ENCODE measurements around the gene AKR1A1. TPM values are rescaled to one million over a fixed set of nuclear protein-coding genes. Genes with fewer than 3 reads are reported as not detected.
A peak's percentile ranks its signal among the peaks of the same experiment; 100 is the strongest.

The AKR1A1 gene
- total RNA-seq, 1 experiment from 2014 or later, result 142 TPM

DNA sequence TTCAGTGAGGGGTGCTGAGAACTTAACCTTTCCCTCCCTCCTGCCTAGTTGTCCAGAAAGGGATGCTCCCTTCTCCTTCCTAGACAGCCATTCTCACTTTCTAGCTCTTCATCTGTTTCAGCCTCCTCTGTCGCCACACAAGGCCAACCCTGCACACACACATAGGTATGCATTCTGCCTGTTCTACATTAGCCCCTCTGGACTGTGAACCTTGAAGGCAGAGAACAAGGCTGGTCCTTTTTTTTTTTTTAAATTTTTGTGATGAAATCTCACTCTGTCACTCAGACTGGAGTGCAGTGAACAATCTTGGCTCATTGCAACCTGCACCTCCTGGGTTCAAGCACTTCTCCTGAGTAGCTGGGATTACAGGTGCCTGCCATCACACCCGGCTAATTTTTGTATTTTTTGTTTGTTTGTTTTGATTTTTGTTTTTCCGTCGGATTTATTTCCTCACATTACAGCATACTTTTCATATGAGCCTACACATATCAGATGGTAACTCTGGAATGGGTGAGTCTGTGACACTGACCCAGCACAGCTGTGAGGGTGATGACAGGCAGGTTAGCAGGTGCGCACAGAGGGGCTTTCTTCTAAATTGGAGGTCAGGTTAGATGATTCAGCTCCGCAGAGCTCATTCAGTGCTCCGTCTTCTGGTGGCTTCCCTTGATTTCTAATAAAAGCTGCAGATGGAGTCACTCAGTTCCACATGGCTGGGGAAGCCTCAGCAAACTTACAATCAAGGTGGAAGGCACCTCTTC is 4.9 kb upstream of the AKR1A1 start:
- no TSS peak for BruUV-seq (replicated peaks)
- CTCF ChIA-PET, result interaction anchor here (0.6 kb wide), 2 partner anchors 16 to 172 kb away, joined by 3 read pairs; no protein-coding TSS in a partner anchor

DNA sequence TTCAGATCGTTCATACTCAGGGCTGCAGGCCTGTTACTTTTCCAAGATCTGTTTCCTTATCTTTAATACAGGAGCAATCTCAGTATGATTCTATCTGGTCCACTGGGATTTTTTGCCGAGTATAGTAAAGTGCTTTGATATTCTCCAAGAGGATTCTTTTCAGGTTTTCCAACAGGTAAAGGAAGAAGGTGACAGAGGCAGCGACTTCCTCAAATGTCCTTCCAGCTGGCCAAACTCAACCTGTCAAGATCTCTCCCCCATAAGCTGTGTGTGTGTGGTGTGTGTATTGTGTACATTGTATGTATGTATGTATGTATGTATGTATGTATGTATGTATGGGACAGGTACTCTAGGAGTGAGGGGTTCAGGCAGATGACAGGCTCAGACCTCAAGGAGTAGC is 1.1 kb downstream of the AKR1A1 start:
- DNase-seq (ENCODE audit: low read depth, low spot score) (no peak), ATAC-seq (no peak)
- Histone ChIP-seq H3K4me3 (ENCODE audit: low read depth in 2 of 2, low read length in 2 of 2) (peak overlapping the region; percentile 90 to 93), H3K27ac (ENCODE audit: low read length) (peak overlapping the region; percentile 97), H3K36me3 (ENCODE audit: control insufficient read depth, insufficient read depth, low read length) (no peaks in the 10 kb centered on the region; the same call in 1 of the 2 replicates), H3K4me1 (ENCODE audit: control insufficient read depth, insufficient read depth, low read length) (peaks cover 15% of the 10 kb centered on the region), H3K27me3 (ENCODE audit: control insufficient read depth, insufficient read depth, low read length) (no peaks in the 10 kb centered on the region), H3K9me3 (ENCODE audit: control insufficient read depth, insufficient read depth, low read depth, low read length) (no peaks in the 10 kb centered on the region)
- intact Hi-C loops (cut with micrococcal nuclease; ENCODE audit: unreplicated experiment) (no loop called here), in situ Hi-C loops (cut with HindIII; ENCODE audit: low pct_unique_long_range_greater_than_20kb, low sequenced_read_pairs) (no loop called here)
- POLR2A ChIA-PET, result no interaction called here
- TF ChIP-seq SIN3A (IDR thresholded peaks at IDR 0.05; ENCODE audit: borderline replicate concordance, insufficient read depth, low read depth, low read length) (no peak), POLR2AphosphoS5 (IDR thresholded peaks at IDR 0.05; ENCODE audit: low read depth, low read length) (no peak), TCF7L2 (IDR thresholded peaks at IDR 0.05; ENCODE audit: low read depth, low read length) (no peak)
- TF ChIP-seq, protein P1, sequence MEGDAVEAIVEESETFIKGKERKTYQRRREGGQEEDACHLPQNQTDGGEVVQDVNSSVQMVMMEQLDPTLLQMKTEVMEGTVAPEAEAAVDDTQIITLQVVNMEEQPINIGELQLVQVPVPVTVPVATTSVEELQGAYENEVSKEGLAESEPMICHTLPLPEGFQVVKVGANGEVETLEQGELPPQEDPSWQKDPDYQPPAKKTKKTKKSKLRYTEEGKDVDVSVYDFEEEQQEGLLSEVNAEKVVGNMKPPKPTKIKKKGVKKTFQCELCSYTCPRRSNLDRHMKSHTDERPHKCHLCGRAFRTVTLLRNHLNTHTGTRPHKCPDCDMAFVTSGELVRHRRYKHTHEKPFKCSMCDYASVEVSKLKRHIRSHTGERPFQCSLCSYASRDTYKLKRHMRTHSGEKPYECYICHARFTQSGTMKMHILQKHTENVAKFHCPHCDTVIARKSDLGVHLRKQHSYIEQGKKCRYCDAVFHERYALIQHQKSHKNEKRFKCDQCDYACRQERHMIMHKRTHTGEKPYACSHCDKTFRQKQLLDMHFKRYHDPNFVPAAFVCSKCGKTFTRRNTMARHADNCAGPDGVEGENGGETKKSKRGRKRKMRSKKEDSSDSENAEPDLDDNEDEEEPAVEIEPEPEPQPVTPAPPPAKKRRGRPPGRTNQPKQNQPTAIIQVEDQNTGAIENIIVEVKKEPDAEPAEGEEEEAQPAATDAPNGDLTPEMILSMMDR (IDR thresholded peaks at IDR 0.05), result no peak
- TF ChIP-seq, protein P2, sequence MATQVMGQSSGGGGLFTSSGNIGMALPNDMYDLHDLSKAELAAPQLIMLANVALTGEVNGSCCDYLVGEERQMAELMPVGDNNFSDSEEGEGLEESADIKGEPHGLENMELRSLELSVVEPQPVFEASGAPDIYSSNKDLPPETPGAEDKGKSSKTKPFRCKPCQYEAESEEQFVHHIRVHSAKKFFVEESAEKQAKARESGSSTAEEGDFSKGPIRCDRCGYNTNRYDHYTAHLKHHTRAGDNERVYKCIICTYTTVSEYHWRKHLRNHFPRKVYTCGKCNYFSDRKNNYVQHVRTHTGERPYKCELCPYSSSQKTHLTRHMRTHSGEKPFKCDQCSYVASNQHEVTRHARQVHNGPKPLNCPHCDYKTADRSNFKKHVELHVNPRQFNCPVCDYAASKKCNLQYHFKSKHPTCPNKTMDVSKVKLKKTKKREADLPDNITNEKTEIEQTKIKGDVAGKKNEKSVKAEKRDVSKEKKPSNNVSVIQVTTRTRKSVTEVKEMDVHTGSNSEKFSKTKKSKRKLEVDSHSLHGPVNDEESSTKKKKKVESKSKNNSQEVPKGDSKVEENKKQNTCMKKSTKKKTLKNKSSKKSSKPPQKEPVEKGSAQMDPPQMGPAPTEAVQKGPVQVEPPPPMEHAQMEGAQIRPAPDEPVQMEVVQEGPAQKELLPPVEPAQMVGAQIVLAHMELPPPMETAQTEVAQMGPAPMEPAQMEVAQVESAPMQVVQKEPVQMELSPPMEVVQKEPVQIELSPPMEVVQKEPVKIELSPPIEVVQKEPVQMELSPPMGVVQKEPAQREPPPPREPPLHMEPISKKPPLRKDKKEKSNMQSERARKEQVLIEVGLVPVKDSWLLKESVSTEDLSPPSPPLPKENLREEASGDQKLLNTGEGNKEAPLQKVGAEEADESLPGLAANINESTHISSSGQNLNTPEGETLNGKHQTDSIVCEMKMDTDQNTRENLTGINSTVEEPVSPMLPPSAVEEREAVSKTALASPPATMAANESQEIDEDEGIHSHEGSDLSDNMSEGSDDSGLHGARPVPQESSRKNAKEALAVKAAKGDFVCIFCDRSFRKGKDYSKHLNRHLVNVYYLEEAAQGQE (IDR thresholded peaks at IDR 0.05; ENCODE audit: insufficient read depth in 1 of 2, low read depth in 2 of 2, low read length in 1 of 2), result no peak
- CTCF ChIA-PET, result interaction anchor here (1.5 kb wide), 1 partner anchor 18 kb away, joined by 3 read pairs; no protein-coding TSS in a partner anchor
- no TSS peak for BruUV-seq (replicated peaks)

More for the DNA sequence above, 4.9 kb upstream of the AKR1A1 start:
- POLR2A ChIA-PET, result interaction anchor here (0.6 kb wide), 1 partner anchor 25 kb away, joined by 4 read pairs; no protein-coding TSS in a partner anchor
- in situ Hi-C loops (cut with HindIII; ENCODE audit: low pct_unique_long_range_greater_than_20kb, low sequenced_read_pairs), result no loop called here
- H3K9me3 ChIP-seq (ENCODE audit: control insufficient read depth, insufficient read depth, low read depth, low read length), result no peaks in the 10 kb centered on the region
- no peak for ATAC-seq
- no peaks in the 10 kb centered on the region for H3K36me3 ChIP-seq (ENCODE audit: control insufficient read depth, insufficient read depth, low read length)
- no peak overlapping the region for H3K27ac ChIP-seq (ENCODE audit: low read length)
- intact Hi-C loops (cut with micrococcal nuclease; ENCODE audit: unreplicated experiment), result no loop called here
- DNase-seq (ENCODE audit: low read depth, low spot score), result no peak
- H3K27me3 ChIP-seq (ENCODE audit: control insufficient read depth, insufficient read depth, low read length), result no peaks in the 10 kb centered on the region
- H3K4me1 ChIP-seq (ENCODE audit: control insufficient read depth, insufficient read depth, low read length), result peaks cover 5% of the 10 kb centered on the region
- TF ChIP-seq, protein P1 (IDR thresholded peaks at IDR 0.05), result no peak
- TF ChIP-seq SIN3A (IDR thresholded peaks at IDR 0.05; ENCODE audit: borderline replicate concordance, insufficient read depth, low read depth, low read length) (no peak), TCF7L2 (IDR thresholded peaks at IDR 0.05; ENCODE audit: low read depth, low read length) (no peak), POLR2AphosphoS5 (IDR thresholded peaks at IDR 0.05; ENCODE audit: low read depth, low read length) (no peak)
- TF ChIP-seq, protein P2 (IDR thresholded peaks at IDR 0.05; ENCODE audit: insufficient read depth in 1 of 2, low read depth in 2 of 2, low read length in 1 of 2), result no peak
- no peak overlapping the region for H3K4me3 ChIP-seq (ENCODE audit: low read depth in 2 of 2, low read length in 2 of 2)

Measured in Panc1 (cell line).